ENCODE data around the gene CHN1.

The CHN1 gene

GRCh38 chr2:174844295-174844708 is 160.9 kb downstream of the CHN1 start:
- Mint-ChIP-seq H3K27ac (peak overlapping the region; percentile 2), H3K36me3 (ENCODE audit: low read depth) (no peaks in the 10 kb centered on the region), H3K4me1 (peaks cover 30% of the 10 kb centered on the region), H3K4me3 (no peak overlapping the region), H3K27me3 (ENCODE audit: low read depth, poor library complexity) (no peaks in the 10 kb centered on the region), H3K9me3 (no peaks in the 10 kb centered on the region)
- TF ChIP-seq CTCF (IDR thresholded peaks at IDR 0.05): no peak
- DNase-seq: no peak

GRCh38 chr2:174842496-174842895 is 162.7 kb downstream of the CHN1 start:
- peaks cover 10% of the 10 kb centered on the region for H3K36me3 Mint-ChIP-seq (ENCODE audit: low read depth)

GRCh38 chr2:174841936-174842335 is 163.2 kb downstream of the CHN1 start:
- no peak for DNase-seq
- peak overlapping the region; percentile 85 for H3K27ac Mint-ChIP-seq
- TF ChIP-seq CTCF (IDR thresholded peaks at IDR 0.05): no peak
- peaks cover 21% of the 10 kb centered on the region for H3K4me1 Mint-ChIP-seq
- H3K4me3 Mint-ChIP-seq: no peak overlapping the region
- no peaks in the 10 kb centered on the region for H3K27me3 Mint-ChIP-seq (ENCODE audit: low read depth, poor library complexity)
- no peaks in the 10 kb centered on the region for H3K9me3 Mint-ChIP-seq
- H3K36me3 Mint-ChIP-seq (ENCODE audit: low read depth): peaks cover 15% of the 10 kb centered on the region

More at GRCh38 chr2:174842496-174842895, 162.7 kb downstream of the CHN1 start:
- H3K4me3 Mint-ChIP-seq: no peak overlapping the region
- H3K27me3 Mint-ChIP-seq (ENCODE audit: low read depth, poor library complexity): no peaks in the 10 kb centered on the region
- peaks cover 23% of the 10 kb centered on the region for H3K4me1 Mint-ChIP-seq
- no peak for TF ChIP-seq CTCF (IDR thresholded peaks at IDR 0.05)
- no peak for DNase-seq
- H3K9me3 Mint-ChIP-seq: no peaks in the 10 kb centered on the region
- no peak overlapping the region for H3K27ac Mint-ChIP-seq

- H3K4me3 Mint-ChIP-seq: no peak overlapping the region
- DNase-seq: no peak
- H3K36me3 Mint-ChIP-seq (ENCODE audit: low read depth): peaks cover 21% of the 10 kb centered on the region
- H3K4me1 Mint-ChIP-seq: peaks cover 21% of the 10 kb centered on the region
- no peak for TF ChIP-seq CTCF (IDR thresholded peaks at IDR 0.05)
- H3K9me3 Mint-ChIP-seq: no peaks in the 10 kb centered on the region
- H3K27ac Mint-ChIP-seq: no peak overlapping the region
- no peaks in the 10 kb centered on the region for H3K27me3 Mint-ChIP-seq (ENCODE audit: low read depth, poor library complexity)
Measured at GRCh38 chr2:174841350-174841749, 163.8 kb downstream of the CHN1 start.

- Mint-ChIP-seq H3K4me3 (no peak overlapping the region), H3K27me3 (ENCODE audit: low read depth, poor library complexity) (no peaks in the 10 kb centered on the region), H3K4me1 (peaks cover 23% of the 10 kb centered on the region), H3K36me3 (ENCODE audit: low read depth) (peaks cover 30% of the 10 kb centered on the region), H3K27ac (peak overlapping the region; percentile 3), H3K9me3 (no peaks in the 10 kb centered on the region)
- DNase-seq: no peak
- TF ChIP-seq CTCF (IDR thresholded peaks at IDR 0.05): no peak
Measured at GRCh38 chr2:174840436-174840835, 164.7 kb downstream of the CHN1 start.

GRCh38 chr2:174839662-174840061 is 165.5 kb downstream of the CHN1 start:
- H3K27ac Mint-ChIP-seq: no peak overlapping the region
- H3K4me3 Mint-ChIP-seq: no peak overlapping the region
- no peak for TF ChIP-seq CTCF (IDR thresholded peaks at IDR 0.05)
- no peaks in the 10 kb centered on the region for H3K9me3 Mint-ChIP-seq
- peaks cover 35% of the 10 kb centered on the region for H3K36me3 Mint-ChIP-seq (ENCODE audit: low read depth)
- no peak for DNase-seq
- no peaks in the 10 kb centered on the region for H3K27me3 Mint-ChIP-seq (ENCODE audit: low read depth, poor library complexity)
- peaks cover 23% of the 10 kb centered on the region for H3K4me1 Mint-ChIP-seq
